Measurements from ENCODE around the gene NSUN3. TPM values are rescaled to one million over a fixed set of nuclear protein-coding genes. Genes with fewer than 3 reads are reported as not detected.
"Not testable (repeated sequence)": the region's sequence is repeated elsewhere in the genome, so short reads cannot be mapped to it uniquely, and the experiment has no call there.

The NSUN3 gene
- polyA plus RNA-seq, 4 donors: 4.9 to 12.7 (median 7.8) TPM

GRCh38 chr3:94098452-94098851, 35.6 kb downstream of the NSUN3 start:
- WGBS, 3 donors: 74 to 83% (median 80%) methylated on average over 3 of the region's 3 CpGs
- peaks cover 0 to 17% (median 12%) of the 10 kb centered on the region in 3 donors for H3K36me3 ChIP-seq (ENCODE audit: control insufficient read depth in 3 of 3, insufficient read depth in 2 of 3, low read depth in 1 of 3, low read length in 3 of 3)
- no peak overlapping the region for H3K4me3 ChIP-seq (ENCODE audit: low read depth in 1 of 3, low read length in 3 of 3)
- no peaks in the 10 kb centered on the region for H3K4me1 ChIP-seq (ENCODE audit: control insufficient read depth in 3 of 3, insufficient read depth in 2 of 3, low read depth in 1 of 3, low read length in 2 of 3)
- FAIRE-seq (no peak), DNase-seq (no peak)
- H3K27me3 ChIP-seq (ENCODE audit: control insufficient read depth in 3 of 3, insufficient read depth in 3 of 3, low read length in 3 of 3): no peaks in the 10 kb centered on the region
- no peak overlapping the region for H3K27ac ChIP-seq (ENCODE audit: low read depth in 1 of 3, low read length in 2 of 3)
- no peaks in the 10 kb centered on the region for H3K9me3 ChIP-seq (ENCODE audit: control insufficient read depth in 2 of 2, insufficient read depth in 1 of 2, low read depth in 1 of 2, low read length in 1 of 2)

GRCh38 chr3:94099311-94099710, 36.5 kb downstream of the NSUN3 start:
- DNase-seq: no peak
- Histone ChIP-seq H3K4me3 (ENCODE audit: low read depth in 1 of 3, low read length in 3 of 3) (no peak overlapping the region), H3K27me3 (ENCODE audit: control insufficient read depth in 3 of 3, insufficient read depth in 3 of 3, low read length in 3 of 3) (no peaks in the 10 kb centered on the region), H3K36me3 (ENCODE audit: control insufficient read depth in 3 of 3, insufficient read depth in 2 of 3, low read depth in 1 of 3, low read length in 3 of 3) (peaks cover 2 to 15% (median 12%) of the 10 kb centered on the region in 3 donors), H3K9me3 (ENCODE audit: control insufficient read depth in 2 of 2, insufficient read depth in 1 of 2, low read depth in 1 of 2, low read length in 1 of 2) (no peaks in the 10 kb centered on the region), H3K4me1 (ENCODE audit: control insufficient read depth in 3 of 3, insufficient read depth in 2 of 3, low read depth in 1 of 3, low read length in 2 of 3) (no peaks in the 10 kb centered on the region), H3K27ac (ENCODE audit: low read depth in 1 of 3, low read length in 2 of 3) (no peak overlapping the region)
- FAIRE-seq: no peak
- WGBS, 3 donors: 86 to 92% (median 92%) methylated on average over 1 of the region's 1 CpG

GRCh38 chr3:94101860-94102259, 39.0 kb downstream of the NSUN3 start:
- FAIRE-seq: no peak
- 63 to 65% (median 64%) methylated on average over 4 of the region's 4 CpGs for WGBS, 3 donors
- Histone ChIP-seq H3K27me3 (ENCODE audit: control insufficient read depth in 3 of 3, insufficient read depth in 3 of 3, low read length in 3 of 3) (no peaks in the 10 kb centered on the region), H3K4me3 (ENCODE audit: low read depth in 1 of 3, low read length in 3 of 3) (no peak overlapping the region), H3K4me1 (ENCODE audit: control insufficient read depth in 3 of 3, insufficient read depth in 2 of 3, low read depth in 1 of 3, low read length in 2 of 3) (no peaks in the 10 kb centered on the region), H3K9me3 (ENCODE audit: control insufficient read depth in 2 of 2, insufficient read depth in 1 of 2, low read depth in 1 of 2, low read length in 1 of 2) (no peaks in the 10 kb centered on the region), H3K27ac (ENCODE audit: low read depth in 1 of 3, low read length in 2 of 3) (no peak overlapping the region), H3K36me3 (ENCODE audit: control insufficient read depth in 3 of 3, insufficient read depth in 2 of 3, low read depth in 1 of 3, low read length in 3 of 3) (peaks cover 2 to 10% (median 8%) of the 10 kb centered on the region in 3 donors)
- no peak for DNase-seq

- Histone ChIP-seq H3K4me3 (ENCODE audit: low read depth in 1 of 3, low read length in 3 of 3) (no peak overlapping the region), H3K27ac (ENCODE audit: low read depth in 1 of 3, low read length in 2 of 3) (no peak overlapping the region), H3K4me1 (ENCODE audit: control insufficient read depth in 3 of 3, insufficient read depth in 2 of 3, low read depth in 1 of 3, low read length in 2 of 3) (no peaks in the 10 kb centered on the region), H3K9me3 (ENCODE audit: control insufficient read depth in 2 of 2, insufficient read depth in 1 of 2, low read depth in 1 of 2, low read length in 1 of 2) (no peaks in the 10 kb centered on the region), H3K36me3 (ENCODE audit: control insufficient read depth in 3 of 3, insufficient read depth in 2 of 3, low read depth in 1 of 3, low read length in 3 of 3) (peaks cover 2 to 14% (median 3%) of the 10 kb centered on the region in 3 donors), H3K27me3 (ENCODE audit: control insufficient read depth in 3 of 3, insufficient read depth in 3 of 3, low read length in 3 of 3) (no peaks in the 10 kb centered on the region)
- DNase-seq (no peak), FAIRE-seq (no peak)
- 80 to 83% (median 82%) methylated on average over 5 of the region's 5 CpGs for WGBS, 3 donors
Measured at GRCh38 chr3:94106268-94106667, 43.4 kb downstream of the NSUN3 start.

- DNase-seq; H3K27me3 ChIP-seq (ENCODE audit: control insufficient read depth in 3 of 3, insufficient read depth in 3 of 3, low read length in 3 of 3); H3K4me3 ChIP-seq (ENCODE audit: low read depth in 1 of 3, low read length in 3 of 3); H3K4me1 ChIP-seq (ENCODE audit: control insufficient read depth in 3 of 3, insufficient read depth in 2 of 3, low read depth in 1 of 3, low read length in 2 of 3); FAIRE-seq; H3K9me3 ChIP-seq (ENCODE audit: control insufficient read depth in 2 of 2, insufficient read depth in 1 of 2, low read depth in 1 of 2, low read length in 1 of 2); H3K27ac ChIP-seq (ENCODE audit: low read depth in 1 of 3, low read length in 2 of 3): not testable (repeated sequence)
- peaks cover 0 to 12% (median 3%) of the 10 kb centered on the region in 3 donors for H3K36me3 ChIP-seq (ENCODE audit: control insufficient read depth in 3 of 3, insufficient read depth in 2 of 3, low read depth in 1 of 3, low read length in 3 of 3)
Measured at GRCh38 chr3:94110232-94110631, 47.4 kb downstream of the NSUN3 start.

- H3K4me3 ChIP-seq (ENCODE audit: low read depth in 1 of 3, low read length in 3 of 3): no peak overlapping the region
- H3K4me1 ChIP-seq (ENCODE audit: control insufficient read depth in 3 of 3, insufficient read depth in 2 of 3, low read depth in 1 of 3, low read length in 2 of 3): no peaks in the 10 kb centered on the region
- no peaks in the 10 kb centered on the region for H3K27me3 ChIP-seq (ENCODE audit: control insufficient read depth in 3 of 3, insufficient read depth in 3 of 3, low read length in 3 of 3)
- no peaks in the 10 kb centered on the region for H3K9me3 ChIP-seq (ENCODE audit: control insufficient read depth in 2 of 2, insufficient read depth in 1 of 2, low read depth in 1 of 2, low read length in 1 of 2)
- peaks cover 0 to 12% (median 3%) of the 10 kb centered on the region in 3 donors for H3K36me3 ChIP-seq (ENCODE audit: control insufficient read depth in 3 of 3, insufficient read depth in 2 of 3, low read depth in 1 of 3, low read length in 3 of 3)
- no peak overlapping the region for H3K27ac ChIP-seq (ENCODE audit: low read depth in 1 of 3, low read length in 2 of 3)
- FAIRE-seq (no peak), DNase-seq (no peak)
Measured at GRCh38 chr3:94110854-94111253, 48.0 kb downstream of the NSUN3 start.

- H3K36me3 ChIP-seq (ENCODE audit: control insufficient read depth in 3 of 3, insufficient read depth in 2 of 3, low read depth in 1 of 3, low read length in 3 of 3): peaks cover 0 to 5% (median 3%) of the 10 kb centered on the region in 3 donors
- DNase-seq (no peak), FAIRE-seq (no peak)
- H3K27ac ChIP-seq (ENCODE audit: low read depth in 1 of 3, low read length in 2 of 3): no peak overlapping the region
- H3K9me3 ChIP-seq (ENCODE audit: control insufficient read depth in 2 of 2, insufficient read depth in 1 of 2, low read depth in 1 of 2, low read length in 1 of 2): no peaks in the 10 kb centered on the region
- H3K27me3 ChIP-seq (ENCODE audit: control insufficient read depth in 3 of 3, insufficient read depth in 3 of 3, low read length in 3 of 3): no peaks in the 10 kb centered on the region
- 95 to 97% (median 95%) methylated on average over 5 of the region's 5 CpGs for WGBS, 3 donors
- H3K4me3 ChIP-seq (ENCODE audit: low read depth in 1 of 3, low read length in 3 of 3): no peak overlapping the region
- H3K4me1 ChIP-seq (ENCODE audit: control insufficient read depth in 3 of 3, insufficient read depth in 2 of 3, low read depth in 1 of 3, low read length in 2 of 3): no peaks in the 10 kb centered on the region
Measured at GRCh38 chr3:94114666-94115065, 51.8 kb downstream of the NSUN3 start.

GRCh38 chr3:94115482-94115881, 52.6 kb downstream of the NSUN3 start:
- no peaks in the 10 kb centered on the region for H3K27me3 ChIP-seq (ENCODE audit: control insufficient read depth in 3 of 3, insufficient read depth in 3 of 3, low read length in 3 of 3)
- H3K4me3 ChIP-seq (ENCODE audit: low read depth in 1 of 3, low read length in 3 of 3): no peak overlapping the region
- no peaks in the 10 kb centered on the region for H3K9me3 ChIP-seq (ENCODE audit: control insufficient read depth in 2 of 2, insufficient read depth in 1 of 2, low read depth in 1 of 2, low read length in 1 of 2)
- H3K27ac ChIP-seq (ENCODE audit: low read depth in 1 of 3, low read length in 2 of 3): no peak overlapping the region
- H3K4me1 ChIP-seq (ENCODE audit: control insufficient read depth in 3 of 3, insufficient read depth in 2 of 3, low read depth in 1 of 3, low read length in 2 of 3): no peaks in the 10 kb centered on the region
- H3K36me3 ChIP-seq (ENCODE audit: control insufficient read depth in 3 of 3, insufficient read depth in 2 of 3, low read depth in 1 of 3, low read length in 3 of 3): peaks cover 0 to 5% (median 3%) of the 10 kb centered on the region in 3 donors
- DNase-seq (no peak), FAIRE-seq (no peak)
- 56 to 82% (median 76%) methylated on average over 6 of the region's 6 CpGs for WGBS, 3 donors

GRCh38 chr3:94117729-94118128, 54.9 kb downstream of the NSUN3 start:
- Histone ChIP-seq H3K4me1 (ENCODE audit: control insufficient read depth in 3 of 3, insufficient read depth in 2 of 3, low read depth in 1 of 3, low read length in 2 of 3) (no peaks in the 10 kb centered on the region), H3K36me3 (ENCODE audit: control insufficient read depth in 3 of 3, insufficient read depth in 2 of 3, low read depth in 1 of 3, low read length in 3 of 3) (peaks cover 0 to 3% (median 0%) of the 10 kb centered on the region in 3 donors), H3K9me3 (ENCODE audit: control insufficient read depth in 2 of 2, insufficient read depth in 1 of 2, low read depth in 1 of 2, low read length in 1 of 2) (no peaks in the 10 kb centered on the region), H3K4me3 (ENCODE audit: low read depth in 1 of 3, low read length in 3 of 3) (no peak overlapping the region), H3K27ac (ENCODE audit: low read depth in 1 of 3, low read length in 2 of 3) (no peak overlapping the region), H3K27me3 (ENCODE audit: control insufficient read depth in 3 of 3, insufficient read depth in 3 of 3, low read length in 3 of 3) (no peaks in the 10 kb centered on the region)
- WGBS, 3 donors: 94 to 100% (median 95%) methylated on average over 2 of the region's 2 CpGs
- DNase-seq: no peak
- no peak for FAIRE-seq

All from small intestine (tissue), 7 donors.